HL-60 (cell line): Measurements from ENCODE around the gene OR5A1.

Experiments
- DNase-seq, 2 experiments: peaks; one replicate each; pipeline ENCODE4 v3.0.0-alpha.2; 2010 to 2020; ENCODE audit warnings: low read depth in 1 of 2, low spot score in 1 of 2
- H3K27ac ChIP-seq: fragments of 250-450 bp; sonication (Bioruptor Pico); replicated peaks from 2 replicates; pipeline ENCODE4 v1.5.1; 2020; ENCODE audit warnings: mild to moderate bottlenecking, moderate library complexity
- H3K27me3 ChIP-seq: fragments of 250-450 bp; sonication (Bioruptor Pico); 2 replicates; pipeline ENCODE4 v1.5.1; 2021; ENCODE audit warnings: mild to moderate bottlenecking, moderate library complexity; ENCODE audit not compliant: insufficient read depth, poor library complexity, severe bottlenecking
- H3K4me3 ChIP-seq: replicated peaks from 2 replicates; pipeline ENCODE4 v1.5.1; 2011; ENCODE audit warnings: mild to moderate bottlenecking, control low read depth, low read length; ENCODE audit not compliant: insufficient read depth
- GABPA ChIP-seq: IDR thresholded peaks from 2 replicates; pipeline ENCODE4 v1.6.1; 2012; ENCODE audit warnings: low read depth
- POLR2AphosphoS5 ChIP-seq: IDR thresholded peaks from 2 replicates; pipeline ENCODE4 v1.6.1; 2012; ENCODE audit warnings: low read depth
- SPI1 ChIP-seq: IDR thresholded peaks from 2 replicates; pipeline ENCODE4 v1.6.1; 2012; ENCODE audit warnings: low read depth, mild to moderate bottlenecking, borderline replicate concordance
- TF ChIP-seq, protein P1 (sequence below): IDR thresholded peaks from one replicate; pipeline ENCODE4 v1.5.1; 2011; ENCODE audit warnings: low read length, control low read depth, inconsistent platforms; ENCODE audit not compliant: insufficient read depth
- TF ChIP-seq, protein P2 (sequence below): IDR thresholded peaks from 2 replicates; pipeline ENCODE4 v1.6.1; 2012; ENCODE audit warnings: low read depth; ENCODE audit not compliant: insufficient replicate concordance

The OR5A1 gene

DNA sequence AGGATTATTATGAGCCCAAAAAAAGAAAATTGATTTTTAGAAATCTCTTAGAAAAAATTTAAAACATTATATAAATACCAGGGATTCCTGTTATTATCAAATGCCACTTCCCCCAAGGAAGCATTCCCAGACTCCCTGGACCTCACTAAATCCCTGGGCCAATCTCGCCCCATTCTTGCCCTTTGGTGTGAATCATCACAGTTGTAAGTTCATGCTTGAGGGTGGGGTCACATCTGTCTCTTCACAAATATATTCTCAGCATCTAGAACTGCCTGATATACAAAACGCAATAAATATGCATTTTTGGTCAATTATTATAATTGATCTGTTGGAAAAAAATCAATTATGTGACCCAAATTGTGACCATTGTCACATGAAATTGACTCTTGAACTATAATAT lies 12.2 kb downstream of the OR5A1 start:
- H3K27ac ChIP-seq, result no peak overlapping the region
- H3K4me3 ChIP-seq, result no peak overlapping the region
- no peak for DNase-seq
- H3K27me3 ChIP-seq, result no peaks in the 10 kb centered on the region
- TF ChIP-seq, protein P1, sequence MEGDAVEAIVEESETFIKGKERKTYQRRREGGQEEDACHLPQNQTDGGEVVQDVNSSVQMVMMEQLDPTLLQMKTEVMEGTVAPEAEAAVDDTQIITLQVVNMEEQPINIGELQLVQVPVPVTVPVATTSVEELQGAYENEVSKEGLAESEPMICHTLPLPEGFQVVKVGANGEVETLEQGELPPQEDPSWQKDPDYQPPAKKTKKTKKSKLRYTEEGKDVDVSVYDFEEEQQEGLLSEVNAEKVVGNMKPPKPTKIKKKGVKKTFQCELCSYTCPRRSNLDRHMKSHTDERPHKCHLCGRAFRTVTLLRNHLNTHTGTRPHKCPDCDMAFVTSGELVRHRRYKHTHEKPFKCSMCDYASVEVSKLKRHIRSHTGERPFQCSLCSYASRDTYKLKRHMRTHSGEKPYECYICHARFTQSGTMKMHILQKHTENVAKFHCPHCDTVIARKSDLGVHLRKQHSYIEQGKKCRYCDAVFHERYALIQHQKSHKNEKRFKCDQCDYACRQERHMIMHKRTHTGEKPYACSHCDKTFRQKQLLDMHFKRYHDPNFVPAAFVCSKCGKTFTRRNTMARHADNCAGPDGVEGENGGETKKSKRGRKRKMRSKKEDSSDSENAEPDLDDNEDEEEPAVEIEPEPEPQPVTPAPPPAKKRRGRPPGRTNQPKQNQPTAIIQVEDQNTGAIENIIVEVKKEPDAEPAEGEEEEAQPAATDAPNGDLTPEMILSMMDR, result no peak
- TF ChIP-seq, protein P2, sequence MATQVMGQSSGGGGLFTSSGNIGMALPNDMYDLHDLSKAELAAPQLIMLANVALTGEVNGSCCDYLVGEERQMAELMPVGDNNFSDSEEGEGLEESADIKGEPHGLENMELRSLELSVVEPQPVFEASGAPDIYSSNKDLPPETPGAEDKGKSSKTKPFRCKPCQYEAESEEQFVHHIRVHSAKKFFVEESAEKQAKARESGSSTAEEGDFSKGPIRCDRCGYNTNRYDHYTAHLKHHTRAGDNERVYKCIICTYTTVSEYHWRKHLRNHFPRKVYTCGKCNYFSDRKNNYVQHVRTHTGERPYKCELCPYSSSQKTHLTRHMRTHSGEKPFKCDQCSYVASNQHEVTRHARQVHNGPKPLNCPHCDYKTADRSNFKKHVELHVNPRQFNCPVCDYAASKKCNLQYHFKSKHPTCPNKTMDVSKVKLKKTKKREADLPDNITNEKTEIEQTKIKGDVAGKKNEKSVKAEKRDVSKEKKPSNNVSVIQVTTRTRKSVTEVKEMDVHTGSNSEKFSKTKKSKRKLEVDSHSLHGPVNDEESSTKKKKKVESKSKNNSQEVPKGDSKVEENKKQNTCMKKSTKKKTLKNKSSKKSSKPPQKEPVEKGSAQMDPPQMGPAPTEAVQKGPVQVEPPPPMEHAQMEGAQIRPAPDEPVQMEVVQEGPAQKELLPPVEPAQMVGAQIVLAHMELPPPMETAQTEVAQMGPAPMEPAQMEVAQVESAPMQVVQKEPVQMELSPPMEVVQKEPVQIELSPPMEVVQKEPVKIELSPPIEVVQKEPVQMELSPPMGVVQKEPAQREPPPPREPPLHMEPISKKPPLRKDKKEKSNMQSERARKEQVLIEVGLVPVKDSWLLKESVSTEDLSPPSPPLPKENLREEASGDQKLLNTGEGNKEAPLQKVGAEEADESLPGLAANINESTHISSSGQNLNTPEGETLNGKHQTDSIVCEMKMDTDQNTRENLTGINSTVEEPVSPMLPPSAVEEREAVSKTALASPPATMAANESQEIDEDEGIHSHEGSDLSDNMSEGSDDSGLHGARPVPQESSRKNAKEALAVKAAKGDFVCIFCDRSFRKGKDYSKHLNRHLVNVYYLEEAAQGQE, result no peak
- TF ChIP-seq GABPA, result no peak
- no peak for TF ChIP-seq SPI1
- TF ChIP-seq POLR2AphosphoS5, result no peak

DNA sequence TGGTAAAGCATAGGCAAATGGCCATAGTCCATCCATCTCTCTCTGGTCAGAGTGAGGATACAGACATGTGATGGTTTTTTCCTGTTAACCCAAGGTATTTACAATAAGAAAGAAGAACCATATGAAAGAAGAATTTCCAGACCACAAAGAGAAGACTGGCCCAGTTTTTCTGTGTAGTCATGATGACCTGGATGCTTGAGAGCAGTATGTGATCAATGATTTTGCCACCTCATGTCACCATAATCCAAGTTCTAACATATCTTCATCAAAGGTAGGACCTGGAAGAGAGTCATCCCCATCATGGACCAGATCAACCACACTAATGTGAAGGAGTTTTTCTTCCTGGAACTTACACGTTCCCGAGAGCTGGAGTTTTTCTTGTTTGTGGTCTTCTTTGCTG lies 20.4 kb downstream of the OR5A1 start, which contains the start of gene OR4D6:
Gene OR4D6 (plus strand): TSS at position 301 of the 400 bp plus-strand sequence. CDS start 0 bp downstream, at position 301.
- no peak for TF ChIP-seq POLR2AphosphoS5
- TF ChIP-seq, protein P2, result no peak
- no peak for TF ChIP-seq SPI1
- TF ChIP-seq, protein P1, result no peak
- no peak for TF ChIP-seq GABPA
- DNase-seq, result no peak
- Histone ChIP-seq H3K4me3 (no peak within 1 kb of the TSS), H3K27ac (no peak within 1 kb of the TSS), H3K27me3 (peaks cover 2% of the 10 kb centered on the region)

DNA sequence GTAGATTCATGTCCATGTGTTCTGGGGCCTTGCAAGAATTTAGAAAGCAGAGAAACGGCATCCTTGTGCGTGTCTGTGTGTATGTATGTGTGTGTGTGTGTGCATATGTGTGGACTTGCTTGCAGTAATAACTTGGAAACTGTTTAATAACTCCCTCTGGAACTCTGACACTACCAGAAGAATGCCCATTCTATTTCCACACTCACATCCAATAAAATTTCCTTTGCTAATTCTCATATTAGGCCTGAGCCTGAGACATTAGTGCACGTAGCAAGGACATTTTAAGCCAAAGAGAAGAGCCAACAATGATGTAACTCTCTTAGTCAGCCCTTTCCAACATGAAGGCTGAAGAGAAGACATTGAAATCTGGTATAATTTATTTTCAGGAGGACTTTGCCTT lies 23.6 kb downstream of the OR5A1 start:
- H3K4me3 ChIP-seq, result no peak overlapping the region
- DNase-seq, result no peak

More for the DNA sequence above, 23.6 kb downstream of the OR5A1 start:
- TF ChIP-seq GABPA (no peak), POLR2AphosphoS5 (no peak), SPI1 (no peak)
- TF ChIP-seq, protein P1, result no peak
- TF ChIP-seq, protein P2, result no peak
- H3K27me3 ChIP-seq, result no peaks in the 10 kb centered on the region
- H3K27ac ChIP-seq, result no peak overlapping the region
